ENCODE data around the gene STRN. TPM values are rescaled to one million over a fixed set of nuclear protein-coding genes. Genes with fewer than 3 reads are reported as not detected.

Gene STRN
- total and polyA plus RNA-seq, 10 of the 15 experiments (the other 5 are each of a cell fraction or from before 2014, with no cell fraction given) = 1.00 to 19.2 (median 9.1) TPM

- no peak for TF ChIP-seq CEBPZ (IDR thresholded peaks at IDR 0.05; ENCODE audit: low read depth, low read length)
- no peak for TF ChIP-seq SREBF1 (IDR thresholded peaks at IDR 0.05; ENCODE audit: low read length)
- no peak for TF ChIP-seq CBX3 (IDR thresholded peaks at IDR 0.05; ENCODE audit: borderline replicate concordance, low read depth)
- no peak for TF ChIP-seq CEBPB (IDR thresholded peaks at IDR 0.05; ENCODE audit: borderline replicate concordance in 1 of 2, low read depth in 2 of 2, low read length in 2 of 2)
- no peak for TF ChIP-seq EP300 (IDR thresholded peaks at IDR 0.05; ENCODE audit: borderline replicate concordance in 1 of 2, control insufficient read depth in 1 of 2, low read depth in 2 of 2, low read length in 2 of 2)
- TF ChIP-seq SRF (IDR thresholded peaks at IDR 0.05; ENCODE audit: low read depth in 2 of 2, low read length in 2 of 2) = no peak
- no peak for TF ChIP-seq FOS (IDR thresholded peaks at IDR 0.05; ENCODE audit: borderline replicate concordance, extremely low read depth, insufficient read length)
- no peak for TF ChIP-seq MYC (IDR thresholded peaks at IDR 0.05; ENCODE audit: insufficient read depth, insufficient read length, insufficient replicate concordance, low read length, severe bottlenecking)
- no peak for TF ChIP-seq SMARCA5 (IDR thresholded peaks at IDR 0.05)
- TF ChIP-seq ZBED1 (IDR thresholded peaks at IDR 0.05; ENCODE audit: borderline replicate concordance) = no peak
- TF ChIP-seq ESRRA (IDR thresholded peaks at IDR 0.05; ENCODE audit: low read length) = no peak
- TF ChIP-seq POLR2A (IDR thresholded peaks at IDR 0.05; ENCODE audit: low read depth, low read length) = no peak
Measured at GRCh38 chr2:37000988-37001556, 34.7 kb upstream of the STRN start (continued).

Data from GM12878 (cell line).